Neuronal stem cell (in vitro differentiated cells): ENCODE measurements around the gene PRDM9.

Experiments used
- DNase-seq: peaks from one replicate; pipeline ENCODE4 v3.0.0-alpha.2; 2013; ENCODE audit warnings: low spot score
- H2AFZ ChIP-seq: one replicate; pipeline ENCODE4 v1.6.1; 2013; ENCODE audit warnings: mild to moderate bottlenecking, low read length, inconsistent platforms
- H2AK5ac ChIP-seq: 2 replicates; pipeline ENCODE4 v1.6.1; 2013; ENCODE audit warnings: low read depth, mild to moderate bottlenecking, inconsistent platforms, low read length, moderate library complexity, mixed read lengths
- H2BK120ac ChIP-seq: 2 replicates; pipeline ENCODE4 v1.6.1; 2013; ENCODE audit warnings: low read depth, mild to moderate bottlenecking, inconsistent platforms, low read length, moderate library complexity, mixed read lengths
- H2BK12ac ChIP-seq: one replicate; pipeline ENCODE4 v1.6.1; 2013; ENCODE audit warnings: low read length, inconsistent platforms
- H2BK15ac ChIP-seq: 2 replicates; pipeline ENCODE4 v1.6.1; 2013; ENCODE audit warnings: mild to moderate bottlenecking, low read length, inconsistent platforms, mixed read lengths
- H2BK5ac ChIP-seq: one replicate; pipeline ENCODE4 v1.6.1; 2013; ENCODE audit warnings: inconsistent platforms, mild to moderate bottlenecking, low read length, moderate library complexity
- H3K14ac ChIP-seq: one replicate; pipeline ENCODE4 v1.6.1; 2013; ENCODE audit warnings: low read length, inconsistent platforms
- H3K18ac ChIP-seq: 2 replicates; pipeline ENCODE4 v1.6.1; 2013; ENCODE audit warnings: low read length, inconsistent platforms
- H3K23ac ChIP-seq: 2 replicates; pipeline ENCODE4 v1.6.1; 2013; ENCODE audit warnings: low read depth, mild to moderate bottlenecking, mixed read lengths, low read length, inconsistent platforms; ENCODE audit not compliant: poor library complexity
- H3K27ac ChIP-seq: replicated peaks from 3 replicates; pipeline ENCODE4 v1.5.1; 2013; ENCODE audit warnings: low read length, inconsistent platforms
- H3K27me3 ChIP-seq, 3 experiments: 2 replicates each; pipeline ENCODE4 v1.6.1; 2013; ENCODE audit warnings: low read length in 3 of 3, mild to moderate bottlenecking in 2 of 3, inconsistent platforms in 1 of 3, low read depth in 1 of 3, mixed read lengths in 1 of 3, moderate library complexity in 1 of 3; ENCODE audit not compliant: control insufficient read depth in 3 of 3, insufficient read depth in 3 of 3
- H3K36me3 ChIP-seq, 2 donors: replicated peaks in 1 of 2; 2 replicates each; pipeline ENCODE4 v1.6.1; 2013; ENCODE audit warnings: low read length in 2 of 2; ENCODE audit not compliant: control insufficient read depth in 2 of 2, insufficient read depth in 2 of 2
- H3K4ac ChIP-seq: 2 replicates; pipeline ENCODE4 v1.6.1; 2013; ENCODE audit warnings: inconsistent platforms, mild to moderate bottlenecking, low read length, moderate library complexity
- H3K4me1 ChIP-seq, 2 donors: 1 replicate in 1 of 2; 2 replicates in 1 of 2; pipeline ENCODE4 v1.6.1; 2013; ENCODE audit warnings: low read length in 2 of 2, low read depth in 1 of 2; ENCODE audit not compliant: control insufficient read depth in 2 of 2, insufficient read depth in 1 of 2
- H3K4me2 ChIP-seq: one replicate; pipeline ENCODE4 v1.6.1; 2013; ENCODE audit warnings: mild to moderate bottlenecking, low read length, inconsistent platforms; ENCODE audit not compliant: insufficient read depth, poor library complexity, severe bottlenecking
- H3K4me3 ChIP-seq, 2 donors: 2 replicates each; pipeline ENCODE4 v1.5.1; 2013; ENCODE audit warnings: low read length in 2 of 2, mild to moderate bottlenecking in 2 of 2, inconsistent platforms in 1 of 2, moderate library complexity in 1 of 2
- H3K79me1 ChIP-seq: one replicate; pipeline ENCODE4 v1.6.1; 2013; ENCODE audit warnings: low read depth, mild to moderate bottlenecking, inconsistent platforms, low read length, moderate library complexity
- H3K9ac ChIP-seq: one replicate; pipeline ENCODE4 v1.6.1; 2013; ENCODE audit warnings: mild to moderate bottlenecking, low read depth, low read length, inconsistent platforms; ENCODE audit not compliant: poor library complexity
- H3K9me3 ChIP-seq, 2 donors: replicated peaks in 1 of 2; 2 replicates each; pipeline versions ENCODE3 to v1.6.1; 2013; ENCODE audit warnings: low read length in 2 of 2, mild to moderate bottlenecking in 2 of 2, inconsistent platforms in 1 of 2, low read depth in 1 of 2, mixed read lengths in 1 of 2, moderate library complexity in 1 of 2; ENCODE audit not compliant: control insufficient read depth in 2 of 2, insufficient read depth in 1 of 2
- H4K8ac ChIP-seq: one replicate; pipeline ENCODE4 v1.6.1; 2013; ENCODE audit warnings: low read depth, mild to moderate bottlenecking, inconsistent platforms, low read length, moderate library complexity
- H4K91ac ChIP-seq: one replicate; pipeline ENCODE4 v1.6.1; 2013; ENCODE audit warnings: low read length, low read depth, mild to moderate bottlenecking, inconsistent platforms; ENCODE audit not compliant: poor library complexity
- WGBS, 2 donors: extraction: QIAGEN DNeasy Blood & Tissue Kit; methylation state at CpG; one replicate each; pipeline ENCODE4 v1.1.7; 2013; ENCODE audit warnings: missing lambda C conversion rate in 2 of 2, mixed read lengths in 1 of 2; ENCODE audit not compliant: insufficient read length in 2 of 2, insufficient replicate concordance in 1 of 2; ENCODE audit errors: extremely low coverage in 2 of 2; 5-methylcytosine and 5-hydroxymethylcytosine counted together

The PRDM9 gene

DNA sequence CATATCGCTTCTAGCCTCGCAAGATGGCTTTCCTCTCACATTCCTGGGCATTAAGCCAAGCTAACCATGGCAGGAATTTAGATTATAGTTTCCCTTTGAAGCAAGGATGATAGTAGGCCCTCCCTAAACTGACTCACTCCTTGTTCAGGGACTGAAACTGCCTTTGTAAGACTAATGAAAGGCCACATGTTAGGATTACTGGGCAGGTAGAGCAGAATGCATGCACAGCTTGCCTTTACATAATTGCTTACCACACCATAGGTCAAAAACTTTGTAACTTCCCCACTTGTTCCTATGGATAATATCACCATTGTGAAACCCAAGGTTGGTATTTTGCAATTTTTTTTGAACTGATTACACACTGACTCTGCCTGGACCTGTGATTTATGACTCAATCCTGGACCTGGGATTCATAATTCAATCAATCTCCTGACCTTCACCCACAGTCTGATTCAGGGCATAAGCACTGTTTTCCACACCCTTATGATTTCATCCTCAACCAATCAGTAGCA is 41.0 kb upstream of the PRDM9 start:
- H3K9ac ChIP-seq: no peak overlapping the region
- H2AFZ ChIP-seq: no peak overlapping the region
- H4K8ac ChIP-seq: no peak overlapping the region
- H3K36me3 ChIP-seq: no peaks in the 10 kb centered on the region
- WGBS, 2 donors: no CpG with 5 or more reads among the region's 2 CpGs
- no peak overlapping the region for H3K27ac ChIP-seq
- H3K23ac ChIP-seq: no peak overlapping the region
- H3K14ac ChIP-seq: no peak overlapping the region
- no peak overlapping the region for H2BK5ac ChIP-seq
- no peak overlapping the region for H3K4me3 ChIP-seq
- H2AK5ac ChIP-seq: no peak overlapping the region
- H3K18ac ChIP-seq: no peak overlapping the region
- no peak overlapping the region for H2BK120ac ChIP-seq
- H4K91ac ChIP-seq: no peak overlapping the region
- H3K4me2 ChIP-seq: no peak overlapping the region
- H3K79me1 ChIP-seq: no peaks in the 10 kb centered on the region
- no peak overlapping the region for H2BK15ac ChIP-seq
- no peaks in the 10 kb centered on the region for H3K4me1 ChIP-seq
- no peak overlapping the region for H2BK12ac ChIP-seq
- peaks cover 0 to 3% of the 10 kb centered on the region in 2 donors for H3K9me3 ChIP-seq
- no peak overlapping the region for H3K4ac ChIP-seq
- DNase-seq: no peak
- no peaks in the 10 kb centered on the region for H3K27me3 ChIP-seq

DNA sequence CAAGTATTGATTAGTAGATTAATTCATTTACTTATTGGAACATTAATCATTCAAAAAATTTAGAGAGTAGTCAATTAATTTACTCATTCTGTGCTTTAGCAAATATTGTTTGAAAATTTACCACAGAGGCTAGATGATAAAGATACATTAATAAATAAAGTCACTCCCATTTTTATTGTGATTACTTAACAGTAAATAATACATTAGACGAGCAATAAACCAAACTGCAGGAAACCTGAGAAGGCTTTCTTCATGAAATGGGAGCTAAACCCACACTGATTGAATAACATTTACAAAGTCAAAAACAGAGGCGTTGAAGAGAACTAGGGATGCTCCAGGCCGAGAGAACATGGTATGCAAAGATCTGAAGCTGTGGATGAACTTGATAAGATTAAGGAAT is 38.8 kb upstream of the PRDM9 start:
- Histone ChIP-seq H3K4ac (no peak overlapping the region), H2BK12ac (no peak overlapping the region), H3K9ac (no peak overlapping the region), H2AK5ac (no peak overlapping the region), H3K4me2 (no peak overlapping the region), H4K8ac (no peak overlapping the region), H2BK15ac (no peak overlapping the region), H3K23ac (no peak overlapping the region), H3K9me3 (peaks cover 0 to 3% of the 10 kb centered on the region in 2 donors), H3K27ac (no peak overlapping the region), H2BK5ac (no peak overlapping the region), H3K36me3 (no peaks in the 10 kb centered on the region), H3K79me1 (no peaks in the 10 kb centered on the region), H2AFZ (no peak overlapping the region), H4K91ac (no peak overlapping the region), H3K4me3 (no peak overlapping the region), H3K4me1 (no peaks in the 10 kb centered on the region), H3K14ac (no peak overlapping the region), H2BK120ac (no peak overlapping the region), H3K27me3 (no peaks in the 10 kb centered on the region), H3K18ac (no peak overlapping the region)
- no peak for DNase-seq
- WGBS, 2 donors: no CpG with 5 or more reads among the region's 3 CpGs

GRCh38 chr5:23473915-23474314 is 33.5 kb upstream of the PRDM9 start:
- Histone ChIP-seq H2BK12ac (no peak overlapping the region), H3K36me3 (no peaks in the 10 kb centered on the region), H2AFZ (no peak overlapping the region), H3K18ac (no peak overlapping the region), H2AK5ac (no peak overlapping the region), H3K14ac (no peak overlapping the region), H4K8ac (no peak overlapping the region), H3K4me3 (no peak overlapping the region), H3K27me3 (no peaks in the 10 kb centered on the region), H3K4me2 (no peak overlapping the region), H3K4ac (no peak overlapping the region), H3K23ac (no peak overlapping the region), H2BK5ac (no peak overlapping the region), H3K4me1 (no peaks in the 10 kb centered on the region), H3K9ac (no peak overlapping the region), H3K27ac (no peak overlapping the region), H4K91ac (no peak overlapping the region), H2BK120ac (no peak overlapping the region), H2BK15ac (no peak overlapping the region), H3K79me1 (no peaks in the 10 kb centered on the region), H3K9me3 (peaks cover 0 to 2% of the 10 kb centered on the region in 2 donors)
- DNase-seq: no peak

DNA sequence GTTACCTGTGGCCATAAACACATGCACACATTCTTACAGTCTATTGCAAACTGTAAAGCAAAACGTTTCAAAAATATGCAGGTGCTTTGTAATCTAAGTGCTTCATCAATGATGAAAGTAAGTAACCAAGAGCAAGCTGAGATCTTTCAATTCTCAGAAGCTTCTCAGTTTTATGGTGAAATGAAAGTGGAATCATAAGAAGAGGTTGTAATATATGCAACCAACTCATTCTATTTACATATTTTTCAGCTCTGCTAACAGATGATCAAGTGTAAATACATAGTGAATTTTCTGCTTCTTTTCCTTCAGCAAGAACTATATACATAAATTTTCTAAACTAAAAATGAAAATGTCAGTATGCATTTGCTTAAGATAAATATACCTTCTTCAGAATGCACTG is 33.1 kb upstream of the PRDM9 start:
- no peak overlapping the region for H2BK5ac ChIP-seq

More for the DNA sequence above, 33.1 kb upstream of the PRDM9 start:
- no peak overlapping the region for H3K4me2 ChIP-seq
- WGBS, 2 donors: no CpG with 5 or more reads among the region's 1 CpG
- no peak overlapping the region for H2BK15ac ChIP-seq
- no peak overlapping the region for H3K4ac ChIP-seq
- DNase-seq: no peak
- no peak overlapping the region for H3K4me3 ChIP-seq
- no peaks in the 10 kb centered on the region for H3K4me1 ChIP-seq
- H3K27me3 ChIP-seq: no peaks in the 10 kb centered on the region
- H4K91ac ChIP-seq: no peak overlapping the region
- H2BK12ac ChIP-seq: no peak overlapping the region
- no peak overlapping the region for H3K9ac ChIP-seq
- no peak overlapping the region for H3K27ac ChIP-seq
- peaks cover 0 to 2% of the 10 kb centered on the region in 2 donors for H3K9me3 ChIP-seq
- no peak overlapping the region for H4K8ac ChIP-seq
- no peaks in the 10 kb centered on the region for H3K36me3 ChIP-seq
- H2AFZ ChIP-seq: no peak overlapping the region
- H3K23ac ChIP-seq: no peak overlapping the region
- no peak overlapping the region for H3K14ac ChIP-seq
- no peaks in the 10 kb centered on the region for H3K79me1 ChIP-seq
- no peak overlapping the region for H2BK120ac ChIP-seq
- no peak overlapping the region for H2AK5ac ChIP-seq
- no peak overlapping the region for H3K18ac ChIP-seq
